ENCODE results near the gene KIRREL1. TPM values are rescaled to one million over a fixed set of nuclear protein-coding genes. Genes with fewer than 3 reads are reported as not detected.

Gene KIRREL1
- 77.6 and 94.6 TPM in 2 replicates for total RNA-seq

DNA sequence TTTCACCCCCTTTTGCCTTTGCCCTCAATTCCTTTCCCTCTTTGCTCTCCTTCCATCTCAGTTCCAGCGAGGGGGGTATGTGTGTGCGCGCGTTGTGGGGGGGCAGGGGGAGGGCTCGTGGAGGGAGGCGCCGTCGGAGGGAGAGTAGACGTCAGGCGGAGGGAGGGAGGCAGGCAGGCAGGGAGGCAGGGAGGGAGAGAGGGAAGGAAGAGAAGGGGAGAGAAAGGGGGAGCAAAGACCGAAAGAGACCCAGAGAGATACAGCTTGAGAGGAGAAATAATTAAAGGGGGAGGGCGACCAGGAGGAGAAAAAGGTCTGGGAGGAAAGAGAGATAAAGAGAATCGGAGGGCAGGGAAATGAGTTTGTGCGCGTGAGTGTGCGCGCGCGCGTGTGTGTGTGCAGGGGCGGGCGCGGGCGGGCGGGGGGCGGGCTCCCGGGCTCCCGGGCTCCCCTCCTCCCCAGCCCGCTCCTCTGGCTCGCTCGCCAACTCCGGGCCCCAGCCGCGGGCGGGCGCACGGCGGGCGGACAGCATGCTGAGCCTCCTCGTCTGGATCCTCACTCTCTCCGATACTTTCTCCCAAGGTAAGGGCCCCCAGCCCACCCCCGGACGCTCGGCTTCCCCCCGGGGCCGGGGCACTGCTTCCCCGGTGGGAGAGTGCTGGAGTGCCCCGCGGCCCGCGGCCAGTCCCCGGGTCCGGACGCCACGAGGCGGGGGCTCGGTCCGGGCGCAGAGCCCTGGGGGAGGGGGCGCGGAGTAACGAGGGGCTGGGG is at the start of gene KIRREL1:
Gene KIRREL1, plus strand, starts transcription at position 499 of the 771 bp plus-strand sequence. Its CDS starts 32 bp downstream, at position 531.

Other genes starting within 250 kb of the KIRREL1 start
- not detected in 2 replicates for gene FCRL2, start 216.5 kb upstream of the KIRREL1 start, total RNA-seq
- gene FCRL1, start 173.5 kb upstream of the KIRREL1 start, total RNA-seq, result not detected in 2 replicates
- gene CD5L, start 151.8 kb upstream of the KIRREL1 start, total RNA-seq, result not detected in 2 replicates
- gene CD1D, start 187.2 kb downstream of the KIRREL1 start, total RNA-seq, result 9.7 and 11.0 TPM in 2 replicates